Hepatocyte (in vitro differentiated cells): Measurements from ENCODE around the gene TNNC1. TPM values are rescaled to one million over a fixed set of nuclear protein-coding genes. Genes with fewer than 3 reads are reported as not detected.

ENCODE experiments used
- DNase-seq: peaks from one replicate; pipeline ENCODE4 v3.0.0-alpha.2; 2016; ENCODE audit warnings: low spot score
- H2AFZ ChIP-seq: fragments of 200-600 bp; sonication (generic); 2 replicates; pipeline ENCODE4 v1.6.0; 2016; ENCODE audit warnings: antibody characterized with exemption, mild to moderate bottlenecking
- H3K27ac ChIP-seq: fragments of 200-600 bp; sonication (generic); 2 replicates; pipeline ENCODE4 v1.5.1; 2016; ENCODE audit warnings: mild to moderate bottlenecking
- H3K27me3 ChIP-seq: fragments of 200-600 bp; sonication (generic); 2 replicates; pipeline ENCODE4 v1.6.1; 2016
- H3K36me3 ChIP-seq: fragments of 200-600 bp; sonication (generic); replicated peaks from 2 replicates; pipeline ENCODE4 v1.5.1; 2016; ENCODE audit warnings: low read depth; ENCODE audit not compliant: insufficient read depth
- H3K4me1 ChIP-seq: fragments of 200-600 bp; sonication (generic); 2 replicates; pipeline ENCODE4 v1.5.1; 2016; ENCODE audit warnings: mild to moderate bottlenecking, moderate library complexity; ENCODE audit not compliant: insufficient read depth
- H3K4me2 ChIP-seq: fragments of 200-600 bp; sonication (generic); 2 replicates; pipeline ENCODE4 v1.6.0; 2016
- H3K4me3 ChIP-seq: fragments of 200-600 bp; sonication (generic); 2 replicates; pipeline ENCODE4 v1.5.1; 2016; ENCODE audit warnings: mild to moderate bottlenecking
- H3K79me2 ChIP-seq: fragments of 200-600 bp; sonication (generic); 2 replicates; pipeline ENCODE4 v1.6.0; 2017; ENCODE audit warnings: mild to moderate bottlenecking
- H3K9me2 ChIP-seq: fragments of 200-600 bp; sonication (generic); replicated peaks from 2 replicates; pipeline ENCODE4 v1.6.0; 2017; ENCODE audit warnings: mild to moderate bottlenecking; ENCODE audit not compliant: insufficient read depth
- H3K9me3 ChIP-seq: fragments of 200-600 bp; sonication (generic); 2 replicates; pipeline ENCODE4 v1.5.1; 2016; ENCODE audit warnings: low read depth, mild to moderate bottlenecking
- H4K20me1 ChIP-seq: fragments of 200-600 bp; sonication (generic); 2 replicates; pipeline ENCODE4 v1.6.0; 2016; ENCODE audit warnings: mild to moderate bottlenecking; ENCODE audit not compliant: insufficient read depth, poor library complexity, severe bottlenecking
- EZH2 ChIP-seq: fragments of 200-600 bp; sonication (generic); IDR thresholded peaks from 2 replicates; pipeline ENCODE4 v1.6.1; 2016; ENCODE audit warnings: antibody characterized with exemption, mild to moderate bottlenecking, borderline replicate concordance
- EZH2phosphoT487 ChIP-seq: fragments of 200-600 bp; sonication (generic); IDR thresholded peaks from one replicate; pipeline ENCODE4 v1.6.1; 2018; ENCODE audit warnings: antibody characterized with exemption, mild to moderate bottlenecking, low read depth, moderate library complexity; ENCODE audit not compliant: unreplicated experiment, severe bottlenecking
- WGBS: methylation state at CpG from one replicate; pipeline ENCODE4 v1.1.6; 2016; ENCODE audit warnings: low lambda C conversion rate; ENCODE audit errors: missing lambda C conversion rate; 5-methylcytosine and 5-hydroxymethylcytosine counted together
- polyA plus RNA-seq: library from polyadenylated mRNA; unstranded; fragments of >200 nt; fragmentation: Nextera tagmentation; extraction: Ambion mirVana; gene quantifications from 2 replicates; pipeline ENCODE4 v1.2.1, GENCODE V29; 2016
- total RNA-seq: library from RNA; depleted of rRNA; stranded (reverse); fragments of >200 nt; gene quantifications from 2 replicates; pipeline ENCODE4 v1.2.3, GENCODE V29; 2014
- TF ChIP-seq, protein P1 (sequence below): fragments of 200-600 bp; sonication (generic); IDR thresholded peaks from 2 replicates; pipeline ENCODE4 v1.5.1; 2016; ENCODE audit warnings: antibody characterized with exemption, mild to moderate bottlenecking; ENCODE audit not compliant: poor library complexity

TNNC1 gene
- total and polyA plus RNA-seq, 2 experiments from 2014 or later = 9.7 to 15.0 TPM

DNA sequence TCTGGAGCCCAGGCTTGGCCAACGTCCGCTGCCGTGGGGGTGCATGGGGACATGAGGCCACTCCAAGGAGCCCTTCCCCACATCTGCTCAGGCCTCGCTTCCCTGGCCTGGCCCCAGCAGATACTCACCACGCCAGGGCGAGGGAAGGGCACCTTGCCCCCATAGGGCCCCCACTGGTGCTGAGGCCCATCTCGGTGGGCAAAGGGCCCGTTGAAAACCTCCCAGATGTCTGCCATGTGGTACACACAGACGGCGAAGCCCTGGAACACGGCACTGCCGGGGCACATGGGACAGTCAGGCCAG, 13.6 kb downstream of the TNNC1 start:
- no peak overlapping the region for H3K27ac ChIP-seq
- no peak overlapping the region for H3K4me3 ChIP-seq
- H2AFZ ChIP-seq = no peak overlapping the region
- H3K4me2 ChIP-seq = no peak overlapping the region
- no peaks in the 10 kb centered on the region for H3K79me2 ChIP-seq
- DNase-seq = peak; percentile 2
- no peaks in the 10 kb centered on the region for H3K27me3 ChIP-seq
- H3K9me3 ChIP-seq = no peaks in the 10 kb centered on the region
- TF ChIP-seq EZH2phosphoT487 (no peak), EZH2 (no peak)
- TF ChIP-seq, protein P1, sequence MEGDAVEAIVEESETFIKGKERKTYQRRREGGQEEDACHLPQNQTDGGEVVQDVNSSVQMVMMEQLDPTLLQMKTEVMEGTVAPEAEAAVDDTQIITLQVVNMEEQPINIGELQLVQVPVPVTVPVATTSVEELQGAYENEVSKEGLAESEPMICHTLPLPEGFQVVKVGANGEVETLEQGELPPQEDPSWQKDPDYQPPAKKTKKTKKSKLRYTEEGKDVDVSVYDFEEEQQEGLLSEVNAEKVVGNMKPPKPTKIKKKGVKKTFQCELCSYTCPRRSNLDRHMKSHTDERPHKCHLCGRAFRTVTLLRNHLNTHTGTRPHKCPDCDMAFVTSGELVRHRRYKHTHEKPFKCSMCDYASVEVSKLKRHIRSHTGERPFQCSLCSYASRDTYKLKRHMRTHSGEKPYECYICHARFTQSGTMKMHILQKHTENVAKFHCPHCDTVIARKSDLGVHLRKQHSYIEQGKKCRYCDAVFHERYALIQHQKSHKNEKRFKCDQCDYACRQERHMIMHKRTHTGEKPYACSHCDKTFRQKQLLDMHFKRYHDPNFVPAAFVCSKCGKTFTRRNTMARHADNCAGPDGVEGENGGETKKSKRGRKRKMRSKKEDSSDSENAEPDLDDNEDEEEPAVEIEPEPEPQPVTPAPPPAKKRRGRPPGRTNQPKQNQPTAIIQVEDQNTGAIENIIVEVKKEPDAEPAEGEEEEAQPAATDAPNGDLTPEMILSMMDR = no peak
- H4K20me1 ChIP-seq = no peaks in the 10 kb centered on the region
- 91% methylated on average over 12 of the region's 12 CpGs for WGBS
- no peaks in the 10 kb centered on the region for H3K4me1 ChIP-seq
- H3K36me3 ChIP-seq = no peaks in the 10 kb centered on the region
- H3K9me2 ChIP-seq = no peaks in the 10 kb centered on the region

DNA sequence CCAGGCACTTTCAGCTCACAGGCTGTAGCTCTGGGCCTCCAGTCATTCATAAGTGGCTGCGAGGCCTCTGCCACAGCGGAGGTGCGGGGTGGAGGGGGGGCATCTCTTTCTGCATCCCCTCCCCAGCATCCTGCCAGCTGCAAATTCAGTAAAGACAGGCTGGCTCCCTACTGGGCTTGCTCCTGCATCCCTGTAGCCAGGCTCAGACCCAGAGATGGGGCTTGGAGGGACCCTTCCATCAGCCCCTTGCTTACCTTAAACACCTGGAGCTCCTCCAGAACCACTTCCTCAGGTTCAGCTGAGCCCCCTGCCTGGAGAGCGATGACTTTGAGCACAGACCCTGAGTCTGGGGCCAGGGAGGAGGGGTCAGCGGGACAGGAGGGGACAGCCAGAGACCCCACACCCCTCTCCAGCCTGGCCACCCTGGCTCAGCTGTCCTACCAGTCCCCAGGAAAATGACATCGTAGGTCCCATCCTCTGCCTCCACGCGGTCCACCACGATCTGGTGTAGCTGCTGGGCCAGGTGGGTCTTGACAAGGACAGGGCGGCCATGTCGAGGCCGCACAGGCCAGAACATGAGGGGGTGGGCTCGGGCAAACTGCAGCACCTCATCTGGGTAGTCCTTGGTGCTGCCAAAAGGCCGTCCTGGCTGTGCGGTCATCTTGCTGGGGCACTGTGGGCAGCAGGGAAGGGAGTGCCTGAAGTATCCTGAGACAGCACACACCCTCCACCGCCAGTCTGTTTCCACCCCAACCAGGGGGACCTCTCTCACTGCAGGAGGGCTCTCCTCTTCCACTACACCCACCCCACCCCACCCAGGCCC, 14.2 kb downstream of the TNNC1 start:
- Histone ChIP-seq H3K9me3 (no peaks in the 10 kb centered on the region), H2AFZ (no peak overlapping the region), H4K20me1 (no peaks in the 10 kb centered on the region), H3K27me3 (no peaks in the 10 kb centered on the region), H3K79me2 (no peaks in the 10 kb centered on the region), H3K9me2 (no peaks in the 10 kb centered on the region), H3K4me1 (no peaks in the 10 kb centered on the region), H3K4me2 (no peak overlapping the region), H3K36me3 (no peaks in the 10 kb centered on the region), H3K4me3 (no peak overlapping the region), H3K27ac (no peak overlapping the region)
- peak; percentile 2 for DNase-seq
- TF ChIP-seq, protein P1 = no peak
- TF ChIP-seq EZH2phosphoT487 (no peak), EZH2 (no peak)
- WGBS = 95% methylated on average over 16 of the region's 16 CpGs

DNA sequence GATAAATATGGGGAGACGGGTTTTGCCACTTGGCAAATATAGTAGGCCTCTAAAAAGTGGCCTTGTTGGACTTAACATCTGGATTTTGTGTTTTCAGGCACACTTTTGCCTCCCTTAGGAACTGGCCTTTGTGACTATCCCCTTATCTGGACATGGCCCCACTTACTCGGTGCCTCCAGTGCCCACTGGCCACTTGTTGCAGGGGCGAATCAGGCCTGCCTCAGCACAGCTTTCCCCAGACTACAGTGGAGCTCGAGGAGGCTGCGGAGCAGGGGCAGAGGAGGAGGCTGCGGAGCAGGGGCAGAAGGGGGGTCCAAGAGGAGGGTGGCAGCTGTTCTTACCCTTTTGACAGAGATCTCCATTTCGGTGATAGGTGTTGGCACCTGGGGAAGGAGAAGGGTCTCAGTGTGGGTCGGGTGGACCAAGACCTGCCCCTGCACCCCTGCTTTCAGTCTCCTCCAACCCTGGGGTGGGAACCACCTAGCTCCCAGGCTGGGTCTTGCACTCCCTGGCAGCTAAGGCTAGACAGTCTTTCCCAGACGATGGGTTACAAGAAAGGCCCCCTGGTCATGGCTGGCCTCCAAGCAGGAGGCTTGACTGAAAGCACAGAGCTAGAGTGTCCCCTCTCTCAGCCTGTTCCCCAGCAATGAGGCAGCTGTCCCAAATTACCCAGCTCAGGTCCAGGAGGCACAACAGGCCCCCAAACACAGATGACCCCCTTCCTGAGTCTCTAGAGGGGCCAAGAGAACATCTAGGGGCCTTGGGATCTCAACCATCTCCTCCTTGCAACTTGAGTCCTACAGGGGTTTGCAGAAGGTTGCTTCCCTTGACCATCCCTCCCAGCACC, 15.0 kb downstream of the TNNC1 start:
- Histone ChIP-seq H3K4me1 (peaks cover 6% of the 10 kb centered on the region), H3K9me3 (no peaks in the 10 kb centered on the region), H3K27ac (no peak overlapping the region), H3K27me3 (no peaks in the 10 kb centered on the region), H3K9me2 (no peaks in the 10 kb centered on the region), H3K36me3 (no peaks in the 10 kb centered on the region), H3K4me3 (no peak overlapping the region), H3K4me2 (no peak overlapping the region), H2AFZ (no peak overlapping the region), H3K79me2 (no peaks in the 10 kb centered on the region), H4K20me1 (no peaks in the 10 kb centered on the region)
- TF ChIP-seq EZH2 = no peak
- TF ChIP-seq EZH2phosphoT487 = no peak
- TF ChIP-seq, protein P1 = no peak
- 91% methylated on average over 9 of the region's 9 CpGs for WGBS
- peak; percentile 2 for DNase-seq
